ENCODE measurements around the gene NCOA3. TPM values are rescaled to one million over a fixed set of nuclear protein-coding genes. Genes with fewer than 3 reads are reported as not detected.

NCOA3 gene
- total and polyA plus RNA-seq, 2 of the 8 experiments (the other 6 are each of a cell fraction or from before 2014, with no cell fraction given) = 7.9 to 24.7 TPM

GRCh38 chr20:47583551-47583950 lies 81.9 kb downstream of the NCOA3 start:
- H4K8ac ChIP-seq (ENCODE audit: extremely low read depth, insufficient read depth, low read length) = no peak overlapping the region
- peaks cover 0 to 1% (median 0%) of the 10 kb centered on the region in 4 experiments; a peak in 1 of 7 replicates for H3K27me3 ChIP-seq (replicated peaks in 1 of 4; ENCODE audit: control insufficient read depth in 3 of 4, extremely low read depth in 1 of 4, insufficient read depth in 3 of 4, low read length in 3 of 4)
- peaks cover 0 to 2% of the 10 kb centered on the region in 2 experiments for H4K20me1 ChIP-seq (replicated peaks in 1 of 2; ENCODE audit: control insufficient read depth in 1 of 2, insufficient read depth in 2 of 2, low read length in 2 of 2)
- peaks cover 0 to 6% (median 0%) of the 10 kb centered on the region in 4 experiments; a peak in 2 of 8 replicates for H3K36me3 ChIP-seq (ENCODE audit: control insufficient read depth in 2 of 4, insufficient read depth in 4 of 4, low read length in 3 of 4)
- no peak overlapping the region for H2BK12ac ChIP-seq (ENCODE audit: low read depth, low read length)
- H3K79me1 ChIP-seq (ENCODE audit: low read depth, low read length) = no peaks in the 10 kb centered on the region; the same call in 1 of the 2 replicates
- H3K79me2 ChIP-seq (ENCODE audit: control insufficient read depth in 1 of 2, insufficient read depth in 2 of 2, low read length in 2 of 2) = peaks cover 0 to 49% of the 10 kb centered on the region in 2 experiments; a peak in 3 of 4 replicates
- no peaks in the 10 kb centered on the region for H3K23me2 ChIP-seq (ENCODE audit: low read depth, low read length)
- H2BK120ac ChIP-seq (replicated peaks; ENCODE audit: low read depth, low read length) = no peak overlapping the region
- no peak overlapping the region for H3K4me2 ChIP-seq (ENCODE audit: insufficient read depth in 1 of 2, low read depth in 2 of 2, low read length in 2 of 2)
- H3K9me3 ChIP-seq (ENCODE audit: insufficient read depth in 2 of 2, low read depth in 1 of 2, low read length in 1 of 2) = no peaks in the 10 kb centered on the region
- H2BK20ac ChIP-seq (ENCODE audit: low read length) = no peak overlapping the region
- H3K27ac ChIP-seq (ENCODE audit: low read depth, low read length) = no peak overlapping the region
- TF ChIP-seq ZNF274 (IDR thresholded peaks at IDR 0.05; ENCODE audit: borderline replicate concordance, extremely low read depth, low read length) (no peak), RBBP5 (IDR thresholded peaks at IDR 0.05; ENCODE audit: borderline replicate concordance, low read depth, low read length) (no peak), TAF1 (IDR thresholded peaks at IDR 0.05; ENCODE audit: low read depth, low read length) (no peak), CBX8 (IDR thresholded peaks at IDR 0.05; ENCODE audit: borderline replicate concordance, low read depth, low read length) (no peak), GTF2F1 (IDR thresholded peaks at IDR 0.05; ENCODE audit: borderline replicate concordance, low read depth, low read length) (no peak), TBP (IDR thresholded peaks at IDR 0.05; ENCODE audit: low read depth, low read length) (no peak), ATF2 (IDR thresholded peaks at IDR 0.05; ENCODE audit: low read length) (no peak), EZH2 (IDR thresholded peaks at IDR 0.05; ENCODE audit: low read depth, low read length, severe bottlenecking) (no peak), BCL11A (IDR thresholded peaks at IDR 0.05; ENCODE audit: low read depth in 2 of 2, low read length in 2 of 2) (no peak), CEBPB (IDR thresholded peaks at IDR 0.05; ENCODE audit: low read depth, low read length) (no peak)
- CTCF ChIA-PET (ENCODE audit: partially characterized antibody) = interaction anchor here (1.1 kb wide), 1 partner anchor 15 kb away, joined by 5 read pairs; no protein-coding TSS in a partner anchor
- H2BK5ac ChIP-seq (ENCODE audit: low read depth, low read length) = no peak overlapping the region
- POLR2A ChIA-PET (ENCODE audit: partially characterized antibody) = no interaction called here
- H2AFZ ChIP-seq (ENCODE audit: low read length) = no peak overlapping the region
- H3K4ac ChIP-seq (replicated peaks; ENCODE audit: insufficient read length, low read depth, low read length) = no peak overlapping the region
- H4K91ac ChIP-seq (replicated peaks; ENCODE audit: insufficient read length, low read length) = no peak overlapping the region
- H3K56ac ChIP-seq (replicated peaks; ENCODE audit: insufficient read length, low read depth, low read length) = no peak overlapping the region
- no peak overlapping the region for H3K4me3 ChIP-seq (ENCODE audit: extremely low read depth in 1 of 4, insufficient read depth in 2 of 4, low read depth in 3 of 4, low read length in 4 of 4)
- peaks cover 0 to 10% (median 5%) of the 10 kb centered on the region in 4 experiments; a peak in 6 of 7 replicates for H3K4me1 ChIP-seq (replicated peaks in 1 of 4; ENCODE audit: control insufficient read depth in 3 of 4, insufficient read depth in 4 of 4, low read length in 3 of 4)
- 0 out of 2 replicates have a peak overlapping the region, but pooled peaks have one; percentile 4 for H2AK5ac ChIP-seq (ENCODE audit: low read depth, low read length)
- no peak overlapping the region for H3K9ac ChIP-seq (replicated peaks in 1 of 4; ENCODE audit: extremely low read depth in 1 of 4, low read depth in 3 of 4, low read length in 3 of 4)
- no peak overlapping the region for H3K14ac ChIP-seq (ENCODE audit: insufficient read length)
- DNase-seq (ENCODE audit: low read depth in 1 of 2, low spot score in 2 of 2) (no peak), FAIRE-seq (no peak)
- no peak overlapping the region for H3K23ac ChIP-seq (ENCODE audit: insufficient read length)
- H2BK15ac ChIP-seq (ENCODE audit: low read length) = no peak overlapping the region
- H4K5ac ChIP-seq (ENCODE audit: insufficient read length, low read depth, low read length) = no peak overlapping the region
- WGBS, 2 experiments (ENCODE audit: extremely low coverage in 1 of 2, insufficient coverage in 1 of 2, insufficient read length in 1 of 2, insufficient replicate concordance in 2 of 2, low coverage in 1 of 2, low lambda C conversion rate in 2 of 2, missing lambda C conversion rate in 1 of 2) = 96% methylated on average over 2 of the region's 2 CpGs; no CpG with 5 or more reads in 1 of the 2 experiments
- H3K18ac ChIP-seq (ENCODE audit: extremely low read depth, low read length) = no peak overlapping the region
